ENCODE results near the gene SLC17A1. TPM values are rescaled to one million over a fixed set of nuclear protein-coding genes. Genes with fewer than 3 reads are reported as not detected.

Gene SLC17A1
- total and polyA plus RNA-seq, 2 donors (not counting 3 experiments of a cell fraction or from before 2014, with no cell fraction given): not detected

DNA sequence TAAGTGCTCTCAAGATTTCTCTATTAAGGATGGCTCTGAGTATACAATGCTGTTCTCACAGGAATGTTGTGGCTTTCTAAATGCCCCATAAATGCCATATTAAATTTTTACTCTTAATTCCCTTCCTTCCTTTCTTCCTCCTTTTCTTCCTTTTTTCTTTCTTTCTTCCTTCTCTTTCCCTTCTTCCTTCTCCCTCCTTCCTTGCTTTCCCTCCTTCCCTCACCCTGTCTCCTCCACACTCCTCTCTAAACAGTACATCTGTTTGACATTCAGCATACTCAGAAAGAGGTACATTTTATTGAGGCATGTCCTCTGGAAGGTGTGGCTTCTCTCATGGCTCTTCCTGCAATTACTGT lies 433 bp upstream of the SLC17A1 start:
- TF ChIP-seq POLR2AphosphoS5 (IDR thresholded peaks at IDR 0.05; ENCODE audit: insufficient read depth, low read depth, low read length) (no peak), MYC (IDR thresholded peaks at IDR 0.05; ENCODE audit: low read depth, low read length) (no peak), EZH2 (IDR thresholded peaks at IDR 0.05; ENCODE audit: borderline replicate concordance, low read depth, low read length, severe bottlenecking) (no peak), JUN (IDR thresholded peaks at IDR 0.05; ENCODE audit: borderline replicate concordance, insufficient read depth, insufficient read length, low read depth) (no peak), GATA2 (IDR thresholded peaks at IDR 0.05; ENCODE audit: insufficient read depth, insufficient read length, low read depth, low read length) (no peak), FOS (IDR thresholded peaks at IDR 0.05; ENCODE audit: borderline replicate concordance, insufficient read depth, low read length) (no peak), POLR2A (IDR thresholded peaks at IDR 0.05; ENCODE audit: low read depth, low read length) (no peak)
- TF ChIP-seq, protein P1, sequence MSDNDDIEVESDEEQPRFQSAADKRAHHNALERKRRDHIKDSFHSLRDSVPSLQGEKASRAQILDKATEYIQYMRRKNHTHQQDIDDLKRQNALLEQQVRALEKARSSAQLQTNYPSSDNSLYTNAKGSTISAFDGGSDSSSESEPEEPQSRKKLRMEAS (IDR thresholded peaks at IDR 0.05; ENCODE audit: insufficient read depth, insufficient read length): no peak
- TF ChIP-seq, protein P2, sequence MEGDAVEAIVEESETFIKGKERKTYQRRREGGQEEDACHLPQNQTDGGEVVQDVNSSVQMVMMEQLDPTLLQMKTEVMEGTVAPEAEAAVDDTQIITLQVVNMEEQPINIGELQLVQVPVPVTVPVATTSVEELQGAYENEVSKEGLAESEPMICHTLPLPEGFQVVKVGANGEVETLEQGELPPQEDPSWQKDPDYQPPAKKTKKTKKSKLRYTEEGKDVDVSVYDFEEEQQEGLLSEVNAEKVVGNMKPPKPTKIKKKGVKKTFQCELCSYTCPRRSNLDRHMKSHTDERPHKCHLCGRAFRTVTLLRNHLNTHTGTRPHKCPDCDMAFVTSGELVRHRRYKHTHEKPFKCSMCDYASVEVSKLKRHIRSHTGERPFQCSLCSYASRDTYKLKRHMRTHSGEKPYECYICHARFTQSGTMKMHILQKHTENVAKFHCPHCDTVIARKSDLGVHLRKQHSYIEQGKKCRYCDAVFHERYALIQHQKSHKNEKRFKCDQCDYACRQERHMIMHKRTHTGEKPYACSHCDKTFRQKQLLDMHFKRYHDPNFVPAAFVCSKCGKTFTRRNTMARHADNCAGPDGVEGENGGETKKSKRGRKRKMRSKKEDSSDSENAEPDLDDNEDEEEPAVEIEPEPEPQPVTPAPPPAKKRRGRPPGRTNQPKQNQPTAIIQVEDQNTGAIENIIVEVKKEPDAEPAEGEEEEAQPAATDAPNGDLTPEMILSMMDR (IDR thresholded peaks at IDR 0.05; ENCODE audit: extremely low read depth in 1 of 2, insufficient read depth in 1 of 2, low read depth in 1 of 2, low read length in 2 of 2): no peak
- FAIRE-seq (no peak), DNase-seq (ENCODE audit: low read depth, low spot score) (no peak)
- H3K27me3 ChIP-seq (ENCODE audit: control insufficient read depth in 2 of 2, insufficient read depth in 2 of 2, low read length in 2 of 2): peaks cover 0 to 2% of the 10 kb centered on the region in 2 experiments
- no peaks in the 10 kb centered on the region for H3K9me3 ChIP-seq (replicated peaks; ENCODE audit: control insufficient read depth, insufficient read depth, low read length)
- CTCF ChIA-PET: no interaction called here
- H3K27ac ChIP-seq (ENCODE audit: insufficient read depth, low read depth, low read length): no peak overlapping the region
- no peaks in the 10 kb centered on the region for H3K36me3 ChIP-seq (ENCODE audit: control insufficient read depth in 2 of 2, extremely low read depth in 1 of 2, insufficient read depth in 2 of 2, low read length in 2 of 2)
- intact Hi-C loops (cut with micrococcal nuclease): no loop called here
- no peak overlapping the region for H2AFZ ChIP-seq (ENCODE audit: low read depth, low read length)
- H3K4me1 ChIP-seq (ENCODE audit: control insufficient read depth, extremely low read depth, insufficient read depth, low read length): no peaks in the 10 kb centered on the region
- POLR2A ChIA-PET: no interaction called here
- H3K9ac ChIP-seq (replicated peaks; ENCODE audit: extremely low read depth, insufficient read depth, low read length): no peak overlapping the region
- dilution Hi-C loops (cut with MboI; ENCODE audit: extremely low pct_ligation_motif_present, low sequenced_read_pairs): no loop called here
- BruUV-seq (replicated peaks): no TSS peak
- no peaks in the 10 kb centered on the region for H3K9me1 ChIP-seq (replicated peaks; ENCODE audit: control insufficient read depth, extremely low read depth, insufficient read depth, low read length)
- H3K79me2 ChIP-seq (ENCODE audit: control insufficient read depth, insufficient read depth, low read length): no peaks in the 10 kb centered on the region
- H3K4me3 ChIP-seq (replicated peaks in 1 of 3; ENCODE audit: insufficient read depth in 1 of 3, low read depth in 1 of 3, low read length in 3 of 3): no peak overlapping the region
- H4K20me1 ChIP-seq (replicated peaks; ENCODE audit: control insufficient read depth, extremely low read depth, insufficient read depth, low read length): no peaks in the 10 kb centered on the region
- H3K4me2 ChIP-seq (ENCODE audit: insufficient read depth, low read length): no peak overlapping the region

Data from endothelial cell of umbilical vein (primary cell).